HCT116 (cell line): ENCODE measurements around the gene SLC27A2. TPM values are rescaled to one million over a fixed set of nuclear protein-coding genes. Genes with fewer than 3 reads are reported as not detected.

Source experiments
- CBX3 ChIP-seq: IDR thresholded peaks from 2 replicates; pipeline ENCODE4 v1.6.1; 2012; ENCODE audit warnings: low read depth
- CEBPB ChIP-seq: IDR thresholded peaks from 2 replicates; pipeline ENCODE4 v1.6.1; 2012; ENCODE audit warnings: low read depth
- CTCF ChIP-seq, 3 experiments: fragments of 200-600 bp in 1 of 3; sonication (generic) in 1 of 3; IDR thresholded peaks in 2 of 3; conservative IDR thresholded peaks in 1 of 3; 2 replicates each; pipeline ENCODE4 v1.5.1; 2012 to 2017; ENCODE audit warnings: low read depth in 2 of 3, low read length in 2 of 3, antibody characterized with exemption in 1 of 3, borderline replicate concordance in 1 of 3, control low read depth in 1 of 3, mild to moderate bottlenecking in 1 of 3, mixed read lengths in 1 of 3, mixed run types in 1 of 3, moderate library complexity in 1 of 3; ENCODE audit not compliant: insufficient read depth in 1 of 3
- EGR1 ChIP-seq: IDR thresholded peaks from 2 replicates; pipeline ENCODE4 v1.6.1; 2012; ENCODE audit warnings: low read depth
- ELF1 ChIP-seq: IDR thresholded peaks from 2 replicates; pipeline ENCODE4 v1.6.1; 2012; ENCODE audit warnings: low read depth, borderline replicate concordance
- POLR2A ChIP-seq: IDR thresholded peaks from 2 replicates; pipeline ENCODE4 v1.7.0; 2011; ENCODE audit warnings: borderline replicate concordance; ENCODE audit not compliant: insufficient read depth, insufficient read length; ENCODE audit errors: extremely low read depth
- SIN3A ChIP-seq: IDR thresholded peaks from 2 replicates; pipeline ENCODE4 v1.6.1; 2012; ENCODE audit warnings: low read depth
- YY1 ChIP-seq: IDR thresholded peaks from 2 replicates; pipeline ENCODE4 v1.6.1; 2011; ENCODE audit warnings: low read length, low read depth, moderate library complexity, mild to moderate bottlenecking; ENCODE audit not compliant: insufficient replicate concordance; ENCODE audit errors: extremely low read depth
- ZBTB33 ChIP-seq: IDR thresholded peaks from 2 replicates; pipeline ENCODE4 v1.6.1; 2011; ENCODE audit warnings: mild to moderate bottlenecking, low read length, moderate library complexity; ENCODE audit not compliant: insufficient replicate concordance; ENCODE audit errors: extremely low read depth
- ZNF274 ChIP-seq: fragments of 200-500 bp; sonication (Bioruptor generic); IDR thresholded peaks from 2 replicates; pipeline ENCODE4 v1.6.1; 2014; ENCODE audit warnings: mild to moderate bottlenecking, low read depth, low read length, inconsistent platforms
- total RNA-seq: library from RNA; stranded (reverse); gene quantifications from one replicate; pipeline ENCODE4 v1.2.1, GENCODE V29; 2021; ENCODE audit not compliant: unreplicated experiment

The SLC27A2 gene
- total RNA-seq, 1 experiment from 2014 or later: 14.0 TPM

GRCh38 chr15:50162969-50163718 is 18.9 kb upstream of the SLC27A2 start (continued):
- no peak for TF ChIP-seq ZBTB33
- peak; percentile 69; the same call in 1 of the 2 replicates for TF ChIP-seq SIN3A
- TF ChIP-seq YY1: no peak
- TF ChIP-seq POLR2A: no peak
- TF ChIP-seq CBX3: peak; percentile 57; the same call in 1 of the 2 replicates
- TF ChIP-seq EGR1: no peak
- TF ChIP-seq CTCF (IDR thresholded peaks at IDR 0.05 in 2 of 3, conservative IDR thresholded peaks at IDR 0.05 in 1 of 3; ENCODE audit: borderline replicate concordance in 1 of 3, insufficient read depth in 1 of 3, low read depth in 2 of 3, low read length in 2 of 3): no peak
- TF ChIP-seq CEBPB: no peak
- TF ChIP-seq ELF1: no peak
- no peak for TF ChIP-seq ZNF274
